Neuronal stem cell (in vitro differentiated cells): ENCODE results near the gene TOM1L2.

ENCODE experiments used
- DNase-seq: peaks from one replicate; pipeline ENCODE4 v3.0.0-alpha.2; 2013; ENCODE audit warnings: low spot score
- H2AFZ ChIP-seq: one replicate; pipeline ENCODE4 v1.6.1; 2013; ENCODE audit warnings: mild to moderate bottlenecking, low read length, inconsistent platforms
- H2AK5ac ChIP-seq: 2 replicates; pipeline ENCODE4 v1.6.1; 2013; ENCODE audit warnings: low read depth, mild to moderate bottlenecking, inconsistent platforms, low read length, moderate library complexity, mixed read lengths
- H2BK120ac ChIP-seq: 2 replicates; pipeline ENCODE4 v1.6.1; 2013; ENCODE audit warnings: low read depth, mild to moderate bottlenecking, inconsistent platforms, low read length, moderate library complexity, mixed read lengths
- H2BK12ac ChIP-seq: one replicate; pipeline ENCODE4 v1.6.1; 2013; ENCODE audit warnings: low read length, inconsistent platforms
- H2BK15ac ChIP-seq: 2 replicates; pipeline ENCODE4 v1.6.1; 2013; ENCODE audit warnings: mild to moderate bottlenecking, low read length, inconsistent platforms, mixed read lengths
- H2BK5ac ChIP-seq: one replicate; pipeline ENCODE4 v1.6.1; 2013; ENCODE audit warnings: inconsistent platforms, mild to moderate bottlenecking, low read length, moderate library complexity
- H3K14ac ChIP-seq: one replicate; pipeline ENCODE4 v1.6.1; 2013; ENCODE audit warnings: low read length, inconsistent platforms
- H3K18ac ChIP-seq: 2 replicates; pipeline ENCODE4 v1.6.1; 2013; ENCODE audit warnings: low read length, inconsistent platforms
- H3K23ac ChIP-seq: 2 replicates; pipeline ENCODE4 v1.6.1; 2013; ENCODE audit warnings: low read depth, mild to moderate bottlenecking, mixed read lengths, low read length, inconsistent platforms; ENCODE audit not compliant: poor library complexity
- H3K27ac ChIP-seq: replicated peaks from 3 replicates; pipeline ENCODE4 v1.5.1; 2013; ENCODE audit warnings: low read length, inconsistent platforms
- H3K27me3 ChIP-seq, 3 experiments: 2 replicates each; pipeline ENCODE4 v1.6.1; 2013; ENCODE audit warnings: low read length in 3 of 3, mild to moderate bottlenecking in 2 of 3, inconsistent platforms in 1 of 3, low read depth in 1 of 3, mixed read lengths in 1 of 3, moderate library complexity in 1 of 3; ENCODE audit not compliant: control insufficient read depth in 3 of 3, insufficient read depth in 3 of 3
- H3K36me3 ChIP-seq, 2 donors: replicated peaks in 1 of 2; 2 replicates each; pipeline ENCODE4 v1.6.1; 2013; ENCODE audit warnings: low read length in 2 of 2; ENCODE audit not compliant: control insufficient read depth in 2 of 2, insufficient read depth in 2 of 2
- H3K4ac ChIP-seq: 2 replicates; pipeline ENCODE4 v1.6.1; 2013; ENCODE audit warnings: inconsistent platforms, mild to moderate bottlenecking, low read length, moderate library complexity
- H3K4me1 ChIP-seq, 2 donors: 1 replicate in 1 of 2; 2 replicates in 1 of 2; pipeline ENCODE4 v1.6.1; 2013; ENCODE audit warnings: low read length in 2 of 2, low read depth in 1 of 2; ENCODE audit not compliant: control insufficient read depth in 2 of 2, insufficient read depth in 1 of 2
- H3K4me2 ChIP-seq: one replicate; pipeline ENCODE4 v1.6.1; 2013; ENCODE audit warnings: mild to moderate bottlenecking, low read length, inconsistent platforms; ENCODE audit not compliant: insufficient read depth, poor library complexity, severe bottlenecking
- H3K4me3 ChIP-seq, 2 donors: 2 replicates each; pipeline ENCODE4 v1.5.1; 2013; ENCODE audit warnings: low read length in 2 of 2, mild to moderate bottlenecking in 2 of 2, inconsistent platforms in 1 of 2, moderate library complexity in 1 of 2
- H3K79me1 ChIP-seq: one replicate; pipeline ENCODE4 v1.6.1; 2013; ENCODE audit warnings: low read depth, mild to moderate bottlenecking, inconsistent platforms, low read length, moderate library complexity
- H3K9ac ChIP-seq: one replicate; pipeline ENCODE4 v1.6.1; 2013; ENCODE audit warnings: mild to moderate bottlenecking, low read depth, low read length, inconsistent platforms; ENCODE audit not compliant: poor library complexity
- H3K9me3 ChIP-seq, 2 donors: replicated peaks in 1 of 2; 2 replicates each; pipeline versions ENCODE3 to v1.6.1; 2013; ENCODE audit warnings: low read length in 2 of 2, mild to moderate bottlenecking in 2 of 2, inconsistent platforms in 1 of 2, low read depth in 1 of 2, mixed read lengths in 1 of 2, moderate library complexity in 1 of 2; ENCODE audit not compliant: control insufficient read depth in 2 of 2, insufficient read depth in 1 of 2
- H4K8ac ChIP-seq: one replicate; pipeline ENCODE4 v1.6.1; 2013; ENCODE audit warnings: low read depth, mild to moderate bottlenecking, inconsistent platforms, low read length, moderate library complexity
- H4K91ac ChIP-seq: one replicate; pipeline ENCODE4 v1.6.1; 2013; ENCODE audit warnings: low read length, low read depth, mild to moderate bottlenecking, inconsistent platforms; ENCODE audit not compliant: poor library complexity
- WGBS, 2 donors: extraction: QIAGEN DNeasy Blood & Tissue Kit; methylation state at CpG; one replicate each; pipeline ENCODE4 v1.1.7; 2013; ENCODE audit warnings: missing lambda C conversion rate in 2 of 2, mixed read lengths in 1 of 2; ENCODE audit not compliant: insufficient read length in 2 of 2, insufficient replicate concordance in 1 of 2; ENCODE audit errors: extremely low coverage in 2 of 2; 5-methylcytosine and 5-hydroxymethylcytosine counted together

Gene TOM1L2

DNA sequence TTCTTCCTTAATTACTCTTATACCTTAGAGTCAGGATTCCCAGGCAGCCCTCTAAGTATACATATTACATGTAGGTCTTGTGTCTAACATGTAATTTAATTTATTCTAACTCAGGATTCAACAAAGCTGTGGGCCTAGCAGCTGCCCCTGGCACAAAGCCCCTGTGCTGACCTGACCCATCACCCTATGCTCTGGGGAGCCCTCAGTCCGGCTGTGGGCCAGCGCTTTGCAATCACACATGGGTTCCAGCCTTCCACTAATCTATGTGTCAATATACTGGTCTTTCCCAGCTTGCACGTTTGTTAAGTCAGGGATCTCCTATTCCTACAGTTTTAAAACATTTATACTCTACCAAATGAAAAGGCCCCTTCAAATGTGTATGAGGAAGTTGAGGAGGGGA lies 72.7 kb downstream of the TOM1L2 start:
- no peaks in the 10 kb centered on the region for H3K9me3 ChIP-seq
- no CpG with 5 or more reads among the region's 3 CpGs for WGBS, 2 donors

DNA sequence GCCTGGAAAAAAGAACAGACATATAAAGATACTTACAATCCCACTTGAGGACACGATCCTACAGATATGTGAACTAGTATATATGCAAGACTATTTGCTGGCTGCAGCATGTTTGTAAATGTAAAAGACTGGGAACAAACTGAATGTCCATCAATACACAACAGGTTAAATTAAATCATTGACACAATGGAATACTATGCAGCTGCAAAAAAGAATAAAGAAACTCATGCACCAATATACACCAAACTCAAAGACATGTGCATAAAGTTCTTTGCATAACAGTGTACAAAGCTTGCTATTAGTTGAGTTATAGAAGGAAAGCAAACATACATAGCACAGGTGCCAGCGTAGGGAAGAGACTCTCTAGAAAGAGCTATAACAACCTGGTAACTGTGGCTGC lies 73.5 kb downstream of the TOM1L2 start:
- Histone ChIP-seq H3K14ac (no peak overlapping the region), H2BK120ac (no peak overlapping the region), H2BK5ac (no peak overlapping the region), H3K9ac (no peak overlapping the region), H2BK15ac (no peak overlapping the region), H2AFZ (no peak overlapping the region), H4K8ac (no peak overlapping the region), H3K27ac (no peak overlapping the region), H3K9me3 (no peaks in the 10 kb centered on the region), H3K4me1 (peaks cover 0 to 11% of the 10 kb centered on the region in 2 donors), H3K36me3 (peaks cover 0 to 4% of the 10 kb centered on the region in 2 donors), H3K79me1 (no peaks in the 10 kb centered on the region), H3K23ac (no peak overlapping the region), H2AK5ac (no peak overlapping the region), H3K4me3 (no peak overlapping the region), H2BK12ac (no peak overlapping the region), H3K18ac (no peak overlapping the region), H3K4me2 (no peak overlapping the region), H3K27me3 (no peaks in the 10 kb centered on the region), H4K91ac (no peak overlapping the region), H3K4ac (no peak overlapping the region)
- no CpG with 5 or more reads among the region's 2 CpGs for WGBS, 2 donors
- no peak for DNase-seq

More for the DNA sequence above, 72.7 kb downstream of the TOM1L2 start:
- Histone ChIP-seq H3K79me1 (no peaks in the 10 kb centered on the region), H2BK15ac (no peak overlapping the region), H3K4me3 (no peak overlapping the region), H3K9ac (no peak overlapping the region), H3K4me1 (peaks cover 0 to 11% of the 10 kb centered on the region in 2 donors), H3K14ac (no peak overlapping the region), H2BK12ac (no peak overlapping the region), H3K27ac (no peak overlapping the region), H2BK120ac (no peak overlapping the region), H3K27me3 (no peaks in the 10 kb centered on the region), H2AK5ac (no peak overlapping the region), H3K4ac (no peak overlapping the region), H4K8ac (no peak overlapping the region), H2AFZ (no peak overlapping the region), H4K91ac (no peak overlapping the region), H2BK5ac (no peak overlapping the region), H3K4me2 (no peak overlapping the region), H3K23ac (no peak overlapping the region), H3K36me3 (peaks cover 0 to 4% of the 10 kb centered on the region in 2 donors), H3K18ac (no peak overlapping the region)
- no peak for DNase-seq

- H2AFZ ChIP-seq = no peak overlapping the region
- H3K23ac ChIP-seq = no peak overlapping the region
- H2BK15ac ChIP-seq = no peak overlapping the region
- no peak overlapping the region for H2BK12ac ChIP-seq
- H3K27ac ChIP-seq = no peak overlapping the region
- no peak overlapping the region for H2AK5ac ChIP-seq
- no peak overlapping the region for H3K4me3 ChIP-seq
- H3K9me3 ChIP-seq = no peaks in the 10 kb centered on the region
- no peak for DNase-seq
- H3K4me1 ChIP-seq = peaks cover 0 to 11% of the 10 kb centered on the region in 2 donors
- H3K14ac ChIP-seq = no peak overlapping the region
- H3K36me3 ChIP-seq = peaks cover 0 to 4% of the 10 kb centered on the region in 2 donors
- no peak overlapping the region for H2BK5ac ChIP-seq
- H3K9ac ChIP-seq = no peak overlapping the region
- no peak overlapping the region for H4K8ac ChIP-seq
- no peak overlapping the region for H4K91ac ChIP-seq
- H3K79me1 ChIP-seq = no peaks in the 10 kb centered on the region
- no peak overlapping the region for H3K4ac ChIP-seq
- WGBS, 2 donors = no CpG with 5 or more reads among the region's 2 CpGs
- no peak overlapping the region for H3K18ac ChIP-seq
- no peak overlapping the region for H3K4me2 ChIP-seq
- no peaks in the 10 kb centered on the region for H3K27me3 ChIP-seq
- H2BK120ac ChIP-seq = no peak overlapping the region
These were observed 74.8 kb downstream of the TOM1L2 start for GRCh38 chr17:17897442-17897841.

DNA sequence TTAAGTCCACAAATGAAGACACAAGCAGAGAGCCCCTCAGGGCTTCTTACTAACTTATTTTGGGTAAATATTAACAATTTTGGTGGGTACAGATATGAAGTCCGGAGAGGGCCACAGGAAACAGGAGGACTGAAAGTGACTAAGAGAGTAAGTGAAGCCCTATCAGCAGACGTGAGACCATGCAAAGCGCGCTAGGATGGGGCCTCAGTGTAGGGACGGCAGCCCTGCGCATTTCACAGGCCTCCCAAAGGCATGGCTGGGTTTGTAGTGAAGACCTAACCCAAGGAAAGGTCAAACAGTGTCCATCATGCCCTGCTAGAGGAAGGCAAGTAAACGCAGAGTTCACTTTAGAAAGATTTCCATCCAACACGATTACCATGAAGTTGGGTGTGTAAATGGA lies 75.5 kb downstream of the TOM1L2 start:
- Histone ChIP-seq H4K8ac (no peak overlapping the region), H3K4me1 (peaks cover 6 to 11% of the 10 kb centered on the region in 2 donors), H3K23ac (no peak overlapping the region), H2BK12ac (no peak overlapping the region), H3K4ac (no peak overlapping the region), H3K36me3 (peaks cover 0 to 4% of the 10 kb centered on the region in 2 donors), H2AFZ (no peak overlapping the region), H4K91ac (no peak overlapping the region), H3K14ac (no peak overlapping the region), H3K4me2 (no peak overlapping the region), H3K79me1 (no peaks in the 10 kb centered on the region), H3K9me3 (no peaks in the 10 kb centered on the region), H3K27me3 (no peaks in the 10 kb centered on the region), H3K27ac (no peak overlapping the region), H3K4me3 (no peak overlapping the region), H2BK5ac (no peak overlapping the region), H2BK15ac (no peak overlapping the region), H2AK5ac (no peak overlapping the region), H3K18ac (no peak overlapping the region), H2BK120ac (no peak overlapping the region), H3K9ac (no peak overlapping the region)
- no CpG with 5 or more reads among the region's 8 CpGs for WGBS, 2 donors
- no peak for DNase-seq
